ENCODE measurements around the gene UMODL1.

Gene UMODL1

GRCh38 chr21:42191696-42192595 lies 120.8 kb downstream of the UMODL1 start:
- H3K4me1 Mint-ChIP-seq = peaks cover 24% of the 10 kb centered on the region
- no peaks in the 10 kb centered on the region for H3K9me3 Mint-ChIP-seq
- TF ChIP-seq CTCF (IDR thresholded peaks at IDR 0.05; ENCODE audit: unreplicated experiment in 3 of 3) = no peak
- H3K27me3 Mint-ChIP-seq (ENCODE audit: low read depth) = no peaks in the 10 kb centered on the region
- H3K4me3 Mint-ChIP-seq = no peak overlapping the region
- no peaks in the 10 kb centered on the region for H3K36me3 Mint-ChIP-seq (ENCODE audit: low read depth)
- H3K27ac Mint-ChIP-seq = peak overlapping the region; percentile 15 to 66 (median 20)
